ENCODE measurements around the gene SLC15A4.

SLC15A4 gene

GRCh38 chr12:128791395-128792322 is 32.1 kb downstream of the SLC15A4 start:
- peak; percentile 20 for DNase-seq

GRCh38 chr12:128790653-128791373 is 32.9 kb downstream of the SLC15A4 start:
- peak; percentile 66 for DNase-seq

GRCh38 chr12:128790221-128790620 is 33.5 kb downstream of the SLC15A4 start:
- no peak for DNase-seq

- no peak for DNase-seq
These were observed 34.3 kb downstream of the SLC15A4 start for GRCh38 chr12:128789356-128789929.

GRCh38 chr12:128787827-128788226 is 35.9 kb downstream of the SLC15A4 start:
- no peak for DNase-seq

GRCh38 chr12:128786741-128787391 is 36.9 kb downstream of the SLC15A4 start:
- no peak for DNase-seq

GRCh38 chr12:128784030-128784760 is 39.6 kb downstream of the SLC15A4 start:
- no peak for DNase-seq

GRCh38 chr12:128783129-128783574 is 40.6 kb downstream of the SLC15A4 start:
- peak; percentile 39 for DNase-seq

- DNase-seq = no peak
These were observed 43.9 kb downstream of the SLC15A4 start for GRCh38 chr12:128779901-128780300.

- no peak for DNase-seq
These were observed 51.5 kb downstream of the SLC15A4 start for GRCh38 chr12:128772249-128772648.

- DNase-seq = peak; percentile 44
These were observed 52.1 kb downstream of the SLC15A4 start for GRCh38 chr12:128771681-128772080.

- no peak for DNase-seq
These were observed 56.2 kb downstream of the SLC15A4 start for GRCh38 chr12:128767518-128767917.

GRCh38 chr12:128766738-128767501 is 56.8 kb downstream of the SLC15A4 start:
- no peak for DNase-seq

GRCh38 chr12:128763395-128763794 is 60.4 kb downstream of the SLC15A4 start:
- no peak for DNase-seq

GRCh38 chr12:128761379-128761790 is 62.4 kb downstream of the SLC15A4 start:
- DNase-seq = no peak

GRCh38 chr12:128755566-128755965 is 68.2 kb downstream of the SLC15A4 start:
- DNase-seq = no peak

- no peak for DNase-seq
These were observed 69.5 kb downstream of the SLC15A4 start for GRCh38 chr12:128754275-128754674.

- no peak for DNase-seq
These were observed 70.3 kb downstream of the SLC15A4 start for GRCh38 chr12:128753438-128753837.

GRCh38 chr12:128752386-128752785 is 71.4 kb downstream of the SLC15A4 start:
- no peak for DNase-seq

- no peak for DNase-seq
These were observed 76.3 kb downstream of the SLC15A4 start for GRCh38 chr12:128747441-128747840.

Measured in fibroblast of skin of right biceps (primary cell).